ENCODE data around the gene MGAT5. TPM values are rescaled to one million over a fixed set of nuclear protein-coding genes. Genes with fewer than 3 reads are reported as not detected.

The MGAT5 gene
- total RNA-seq, 1 experiment from 2014 or later = 25.4 TPM

DNA sequence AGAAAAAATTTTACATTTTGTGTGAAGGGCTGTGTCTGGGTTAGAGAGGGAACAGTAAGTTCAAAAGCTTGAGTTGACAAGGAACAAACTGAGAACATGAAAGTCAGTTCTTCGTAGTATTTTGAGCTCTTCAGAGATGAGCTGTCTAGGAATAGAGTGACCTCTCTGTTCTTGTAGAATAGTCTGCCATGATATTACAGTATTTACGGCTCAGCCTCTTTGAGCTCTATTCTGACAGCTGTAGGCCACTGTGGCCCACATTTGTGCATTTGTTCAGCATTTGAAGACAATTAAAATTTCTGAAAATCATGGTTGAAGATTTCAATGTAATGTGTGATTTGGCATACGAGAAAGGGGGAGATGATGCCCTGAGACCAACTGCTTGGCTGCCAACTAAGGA lies 172.8 kb downstream of the MGAT5 start:
- H3K4me3 ChIP-seq (ENCODE audit: insufficient read depth, low read depth, low read length) = no peak overlapping the region
- peaks cover 8% of the 10 kb centered on the region for H3K27me3 ChIP-seq (ENCODE audit: control insufficient read depth, insufficient read depth, low read length)
- no peak for DNase-seq

DNA sequence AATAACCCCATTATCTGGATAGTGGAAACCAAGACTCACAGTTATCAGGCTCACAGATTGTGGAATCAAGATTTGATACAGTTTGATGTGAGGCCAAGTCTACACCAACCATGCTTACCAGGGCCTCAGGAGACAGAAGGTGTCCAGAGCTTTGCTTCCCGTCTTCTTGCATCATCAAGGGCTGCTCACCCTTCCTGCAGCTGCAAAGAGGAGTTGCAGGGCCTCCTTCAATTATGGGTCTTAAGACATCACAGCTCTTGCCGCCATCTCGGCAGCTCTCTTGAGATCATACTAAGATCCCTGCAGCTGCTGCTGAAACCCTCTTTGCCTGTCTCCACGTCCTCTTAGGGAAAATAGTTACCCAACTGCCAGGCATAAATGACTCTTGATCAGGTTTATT lies 176.0 kb downstream of the MGAT5 start:
- H3K36me3 ChIP-seq (replicated peaks; ENCODE audit: control insufficient read depth, insufficient read depth, low read length) = no peaks in the 10 kb centered on the region
- H3K4me3 ChIP-seq (ENCODE audit: insufficient read depth, low read depth, low read length) = no peak overlapping the region
- H3K27me3 ChIP-seq (ENCODE audit: control insufficient read depth, insufficient read depth, low read length) = peaks cover 13% of the 10 kb centered on the region
- DNase-seq = no peak

More for the DNA sequence above, 172.8 kb downstream of the MGAT5 start:
- no peaks in the 10 kb centered on the region; the same call in 1 of the 2 replicates for H3K36me3 ChIP-seq (replicated peaks; ENCODE audit: control insufficient read depth, insufficient read depth, low read length)

DNA sequence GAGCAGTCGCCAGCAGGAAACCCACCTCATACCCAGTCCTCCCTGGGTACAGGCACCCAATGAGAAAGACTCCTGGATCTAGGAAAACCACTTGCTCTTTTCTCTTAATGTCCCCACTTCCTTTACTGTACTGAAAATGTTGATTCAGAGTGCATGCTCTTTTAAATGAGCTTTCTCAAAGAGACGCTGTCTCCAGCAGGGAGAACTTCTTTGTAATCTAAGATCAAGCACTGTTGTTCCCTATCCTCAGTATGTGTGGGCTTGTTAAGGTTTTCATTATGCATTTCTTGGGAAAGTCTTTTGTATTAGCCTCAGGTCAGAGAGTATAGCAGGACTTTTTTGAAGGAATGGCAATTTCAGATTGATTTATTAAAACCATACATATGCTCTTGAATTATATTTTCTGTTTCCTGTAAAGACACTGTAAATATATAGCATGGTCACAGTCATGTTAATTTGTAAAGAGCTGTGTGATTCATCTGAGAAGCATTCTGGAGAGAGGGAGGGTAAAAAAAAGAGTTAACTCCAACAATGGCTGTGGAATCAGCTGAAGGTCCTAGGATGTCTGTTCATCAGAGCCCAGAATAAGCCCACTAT lies 178.1 kb downstream of the MGAT5 start:
- H3K27me3 ChIP-seq (ENCODE audit: control insufficient read depth, insufficient read depth, low read length) = peaks cover 13% of the 10 kb centered on the region
- no peaks in the 10 kb centered on the region; the same call in 1 of the 2 replicates for H3K36me3 ChIP-seq (replicated peaks; ENCODE audit: control insufficient read depth, insufficient read depth, low read length)
- no peak for DNase-seq
- H3K4me3 ChIP-seq (ENCODE audit: insufficient read depth, low read depth, low read length) = no peak overlapping the region

DNA sequence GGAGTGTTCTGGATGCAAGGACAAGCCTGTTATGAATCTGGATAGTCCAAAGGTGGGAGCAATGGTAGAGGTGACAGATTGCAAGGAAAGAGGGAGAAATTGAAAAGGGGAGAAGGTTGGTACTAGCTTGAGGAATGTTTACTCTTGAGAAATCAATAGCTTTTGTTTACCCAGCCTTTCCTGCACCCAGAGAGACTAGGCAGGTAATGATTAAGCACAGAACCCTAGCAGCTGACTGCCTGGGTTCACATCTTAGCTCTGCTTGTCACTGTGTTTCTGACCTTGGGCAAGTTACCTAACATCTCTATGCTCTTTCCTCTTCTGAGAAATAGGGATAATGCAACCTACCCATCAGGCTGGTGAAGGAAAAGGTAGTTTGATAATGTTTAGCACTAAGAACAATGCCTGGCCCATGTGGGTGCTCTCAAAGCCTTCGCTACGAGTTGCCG lies 178.6 kb downstream of the MGAT5 start:
- no peaks in the 10 kb centered on the region; the same call in 1 of the 2 replicates for H3K36me3 ChIP-seq (replicated peaks; ENCODE audit: control insufficient read depth, insufficient read depth, low read length)
- no peak overlapping the region for H3K4me3 ChIP-seq (ENCODE audit: insufficient read depth, low read depth, low read length)
- peaks cover 13% of the 10 kb centered on the region for H3K27me3 ChIP-seq (ENCODE audit: control insufficient read depth, insufficient read depth, low read length)
- DNase-seq = no peak

DNA sequence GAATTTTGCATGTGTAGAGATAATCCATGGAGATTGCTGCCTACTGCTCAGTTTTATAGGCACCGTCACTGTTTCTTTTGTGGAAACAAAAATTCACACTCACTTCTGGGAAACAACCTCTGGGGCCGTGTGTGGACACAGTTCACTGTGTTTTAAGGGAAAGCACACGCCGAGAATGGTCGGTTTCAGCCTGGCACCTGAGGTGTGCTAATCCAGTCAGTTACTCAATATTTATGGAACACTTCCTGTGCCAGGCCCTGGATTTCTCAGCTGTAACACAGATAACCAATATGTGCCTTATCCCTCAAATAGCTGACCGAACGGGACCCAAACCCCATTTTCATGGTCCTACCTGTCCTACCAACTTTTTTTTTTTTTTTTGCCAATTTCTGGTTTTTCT lies 179.6 kb downstream of the MGAT5 start:
- Histone ChIP-seq H3K4me3 (ENCODE audit: insufficient read depth, low read depth, low read length) (no peak overlapping the region), H3K36me3 (replicated peaks; ENCODE audit: control insufficient read depth, insufficient read depth, low read length) (no peaks in the 10 kb centered on the region; the same call in 1 of the 2 replicates), H3K27me3 (ENCODE audit: control insufficient read depth, insufficient read depth, low read length) (peaks cover 13% of the 10 kb centered on the region)
- DNase-seq = no peak

DNA sequence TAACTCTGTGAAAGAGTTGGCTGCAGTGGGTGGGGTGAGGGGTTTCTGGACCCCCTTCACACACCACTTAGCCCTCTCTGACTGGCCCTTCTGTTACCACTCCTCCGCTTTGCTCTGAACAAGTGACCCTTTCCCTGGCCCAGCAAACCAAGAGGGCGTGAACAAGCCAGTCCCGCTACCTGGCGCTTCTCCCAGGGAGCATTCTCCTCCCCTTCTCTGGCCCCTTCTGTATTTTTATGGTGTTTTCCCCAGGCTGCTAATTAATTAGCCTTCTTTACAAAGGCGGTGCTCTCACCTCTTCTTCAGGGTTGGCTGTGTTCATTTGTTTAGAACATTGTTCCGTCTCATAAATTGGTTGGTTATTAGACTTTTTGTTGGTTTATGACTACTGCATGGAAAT lies 180.1 kb downstream of the MGAT5 start:
- Histone ChIP-seq H3K27me3 (ENCODE audit: control insufficient read depth, insufficient read depth, low read length) (peaks cover 13% of the 10 kb centered on the region), H3K4me3 (ENCODE audit: insufficient read depth, low read depth, low read length) (no peak overlapping the region), H3K36me3 (replicated peaks; ENCODE audit: control insufficient read depth, insufficient read depth, low read length) (no peaks in the 10 kb centered on the region; the same call in 1 of the 2 replicates)
- DNase-seq = no peak

DNA sequence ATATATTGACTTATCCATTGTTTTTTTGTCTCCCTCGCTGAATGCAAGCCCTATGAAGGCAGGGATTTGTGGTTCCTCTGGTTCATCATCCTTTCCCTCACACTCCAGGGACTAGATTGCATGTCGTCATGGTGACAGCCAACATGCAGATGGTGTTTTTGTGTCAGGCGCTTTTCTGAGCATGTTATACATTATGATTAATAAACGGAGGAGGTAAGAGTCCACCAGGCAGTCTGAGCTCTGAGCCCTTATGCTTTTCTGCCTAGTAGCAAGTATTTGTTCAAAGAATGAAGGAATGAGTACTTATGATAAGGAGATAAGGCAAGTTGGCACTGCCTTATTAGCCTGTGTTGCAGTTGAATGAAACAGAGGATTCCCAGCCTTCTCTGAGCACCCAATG lies 181.6 kb downstream of the MGAT5 start:
- no peaks in the 10 kb centered on the region; the same call in 1 of the 2 replicates for H3K36me3 ChIP-seq (replicated peaks; ENCODE audit: control insufficient read depth, insufficient read depth, low read length)
- H3K27me3 ChIP-seq (ENCODE audit: control insufficient read depth, insufficient read depth, low read length) = peaks cover 10% of the 10 kb centered on the region
- no peak overlapping the region for H3K4me3 ChIP-seq (ENCODE audit: insufficient read depth, low read depth, low read length)
- DNase-seq = no peak

DNA sequence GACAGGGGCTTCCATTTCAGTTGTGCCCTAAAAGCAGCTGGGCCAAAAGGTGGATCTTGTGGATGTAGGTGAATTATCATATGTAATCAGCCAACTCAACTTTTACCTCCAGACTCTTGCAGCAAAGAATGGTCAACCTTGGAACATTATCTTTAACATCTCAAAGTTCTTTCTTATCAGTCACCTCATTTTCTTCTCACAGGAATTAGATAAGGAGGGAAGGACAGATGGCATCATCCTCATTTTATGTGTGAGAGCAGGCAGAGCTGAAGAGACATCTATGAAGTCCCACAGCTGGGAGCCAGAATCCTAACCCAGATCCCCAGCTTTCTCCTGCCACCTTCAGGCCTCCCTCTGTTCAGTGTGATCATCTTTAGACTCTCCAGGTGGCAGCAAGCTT lies 182.1 kb downstream of the MGAT5 start:
- Histone ChIP-seq H3K36me3 (replicated peaks; ENCODE audit: control insufficient read depth, insufficient read depth, low read length) (no peaks in the 10 kb centered on the region; the same call in 1 of the 2 replicates), H3K27me3 (ENCODE audit: control insufficient read depth, insufficient read depth, low read length) (peaks cover 6% of the 10 kb centered on the region; the same call in 1 of the 2 replicates), H3K4me3 (ENCODE audit: insufficient read depth, low read depth, low read length) (no peak overlapping the region)
- DNase-seq = no peak

DNA sequence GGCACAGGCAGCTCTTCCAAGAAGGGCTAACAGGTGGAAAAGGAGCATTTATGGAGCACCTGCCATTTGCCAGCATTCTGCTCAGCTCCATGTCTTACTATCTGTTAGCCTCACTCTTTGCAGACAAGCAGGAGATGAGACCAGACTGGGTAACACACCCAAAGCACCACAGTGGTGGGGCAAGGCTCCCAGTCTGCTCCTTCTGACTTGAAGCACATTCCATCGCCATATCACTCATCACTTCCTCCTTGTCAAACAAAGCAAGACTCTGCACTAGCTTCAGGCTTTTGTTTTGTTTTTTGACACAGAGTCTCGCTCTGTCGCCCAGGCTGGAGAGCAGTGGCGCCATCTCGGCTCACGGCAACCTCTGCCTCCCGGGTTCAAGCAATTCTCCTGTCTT lies 182.8 kb downstream of the MGAT5 start:
- no peak for DNase-seq
- Histone ChIP-seq H3K36me3 (replicated peaks; ENCODE audit: control insufficient read depth, insufficient read depth, low read length) (no peaks in the 10 kb centered on the region; the same call in 1 of the 2 replicates), H3K4me3 (ENCODE audit: insufficient read depth, low read depth, low read length) (no peak overlapping the region), H3K27me3 (ENCODE audit: control insufficient read depth, insufficient read depth, low read length) (peaks cover 5% of the 10 kb centered on the region; the same call in 1 of the 2 replicates)

DNA sequence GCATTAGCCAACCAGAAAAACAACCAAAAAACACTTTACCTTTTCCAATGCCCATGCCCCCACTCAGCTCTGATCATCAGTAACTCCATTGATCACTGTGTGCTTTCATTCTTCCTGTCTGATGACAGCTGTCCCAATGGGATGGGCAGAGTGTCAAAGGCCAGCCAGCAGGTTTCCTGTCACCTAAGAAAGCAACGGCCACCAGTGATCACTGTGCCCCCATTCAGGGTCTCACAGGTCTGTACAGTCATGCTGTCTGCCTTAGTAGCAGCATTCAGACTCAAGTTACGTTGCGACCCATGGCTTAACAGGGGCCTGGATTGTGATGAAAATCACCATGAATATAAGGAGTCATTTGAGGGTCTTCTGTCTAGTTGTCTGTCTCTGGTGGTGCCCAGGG lies 184.5 kb downstream of the MGAT5 start:
- DNase-seq = no peak
- H3K4me3 ChIP-seq (ENCODE audit: insufficient read depth, low read depth, low read length) = no peak overlapping the region
- H3K27me3 ChIP-seq (ENCODE audit: control insufficient read depth, insufficient read depth, low read length) = no peaks in the 10 kb centered on the region
- no peaks in the 10 kb centered on the region; the same call in 1 of the 2 replicates for H3K36me3 ChIP-seq (replicated peaks; ENCODE audit: control insufficient read depth, insufficient read depth, low read length)

DNA sequence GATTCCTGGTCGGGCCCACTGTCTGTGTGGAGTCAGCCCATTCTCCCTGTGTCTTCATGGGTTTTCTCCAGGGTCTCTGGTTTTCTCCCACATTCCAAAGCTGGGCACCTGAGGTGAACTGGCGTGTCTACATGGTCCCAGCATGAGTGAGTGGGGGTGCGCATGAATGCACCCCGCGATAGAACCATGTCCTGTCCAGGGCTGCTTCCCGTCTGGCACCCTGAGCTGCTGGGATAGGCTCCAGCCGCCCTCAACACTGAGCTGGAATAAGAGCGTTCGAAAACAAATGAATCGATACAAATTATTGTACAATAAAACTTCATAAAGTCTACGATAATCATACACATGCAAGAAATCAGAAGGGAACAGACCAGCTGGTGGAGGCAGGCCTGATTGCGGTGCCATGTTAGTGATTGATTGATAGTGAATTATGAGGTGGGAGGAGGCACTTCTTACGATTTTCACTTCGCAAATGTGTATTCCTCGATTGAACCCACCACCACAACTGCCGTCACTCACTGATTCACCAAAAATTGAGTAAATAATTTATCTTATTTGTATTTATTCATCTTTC lies 186.6 kb downstream of the MGAT5 start:
- DNase-seq = no peak
- H3K4me3 ChIP-seq (ENCODE audit: insufficient read depth, low read depth, low read length) = no peak overlapping the region
- H3K27me3 ChIP-seq (ENCODE audit: control insufficient read depth, insufficient read depth, low read length) = no peaks in the 10 kb centered on the region
- no peaks in the 10 kb centered on the region; the same call in none of the 2 replicates for H3K36me3 ChIP-seq (replicated peaks; ENCODE audit: control insufficient read depth, insufficient read depth, low read length)

DNA sequence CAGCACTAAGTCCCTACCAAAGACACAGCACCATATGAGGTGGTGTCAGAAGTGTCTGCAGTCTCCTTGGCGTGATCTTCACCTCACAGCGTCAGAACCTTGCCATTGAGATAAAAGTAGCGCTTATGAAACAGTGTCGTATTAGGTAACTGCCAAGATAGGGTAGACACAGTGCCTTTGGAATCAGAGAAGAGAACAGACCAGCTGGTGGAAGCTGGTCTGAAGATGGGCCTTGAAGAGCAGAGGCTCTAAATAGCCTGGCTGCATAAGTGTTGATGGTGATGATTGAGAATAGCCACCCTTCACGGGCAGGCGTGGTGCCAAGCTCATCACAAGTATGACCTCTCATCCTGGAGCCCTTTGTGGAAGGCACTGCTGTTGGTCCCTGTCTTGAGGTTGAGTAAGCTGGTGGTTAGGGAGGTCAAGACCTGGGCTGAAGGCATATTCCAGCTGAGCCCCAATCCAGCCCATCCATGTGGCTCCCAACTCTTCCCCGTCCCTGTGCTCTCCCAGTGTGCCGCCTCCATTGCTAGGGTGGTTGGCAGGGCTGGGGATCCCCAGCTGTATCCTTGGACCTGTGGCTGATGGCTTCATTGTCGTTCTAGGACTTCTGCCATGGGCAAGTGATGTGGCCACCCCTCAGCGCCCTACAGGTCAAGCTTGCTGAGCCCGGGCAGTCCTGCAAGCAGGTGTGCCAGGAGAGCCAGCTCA lies 187.4 kb downstream of the MGAT5 start:
- H3K4me3 ChIP-seq (ENCODE audit: insufficient read depth, low read depth, low read length) = no peak overlapping the region
- DNase-seq = no peak
- H3K27me3 ChIP-seq (ENCODE audit: control insufficient read depth, insufficient read depth, low read length) = no peaks in the 10 kb centered on the region
- H3K36me3 ChIP-seq (replicated peaks; ENCODE audit: control insufficient read depth, insufficient read depth, low read length) = no peaks in the 10 kb centered on the region; the same call in none of the 2 replicates

DNA sequence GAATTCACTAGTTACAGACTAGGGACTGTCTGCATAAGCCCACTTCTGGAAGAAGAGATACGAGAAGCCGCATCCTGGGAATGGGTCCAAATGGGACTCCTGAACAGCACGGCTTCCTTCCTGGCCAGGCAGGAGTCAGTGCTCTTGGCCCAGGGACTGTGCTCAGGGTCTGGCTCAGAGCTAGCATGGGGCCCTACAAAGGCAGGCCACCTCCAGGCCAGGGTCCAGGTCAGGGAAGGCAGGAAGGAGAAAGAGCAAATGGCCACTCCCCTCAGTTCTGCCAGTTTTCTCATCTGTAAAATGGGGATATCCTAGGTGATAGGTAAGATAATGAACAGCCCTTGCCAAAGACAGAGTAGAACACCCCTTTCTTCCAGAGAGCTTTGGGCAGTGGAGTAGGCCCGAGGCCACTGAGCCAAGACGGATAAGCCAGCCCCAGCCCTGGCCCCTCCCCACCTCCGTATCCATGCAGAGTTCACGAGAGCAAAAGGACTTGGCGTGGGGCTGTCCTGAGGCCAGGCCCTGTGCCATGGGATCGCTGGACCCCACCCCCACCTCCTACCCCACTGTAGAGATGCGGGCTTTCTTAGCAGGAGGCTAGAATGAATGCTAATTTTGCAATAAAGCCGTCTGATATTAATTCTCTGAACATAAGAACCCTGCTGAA lies 190.1 kb downstream of the MGAT5 start:
- peak; percentile 28 for DNase-seq
- H3K4me3 ChIP-seq (ENCODE audit: insufficient read depth, low read depth, low read length) = no peak overlapping the region
- H3K27me3 ChIP-seq (ENCODE audit: control insufficient read depth, insufficient read depth, low read length) = no peaks in the 10 kb centered on the region
- no peaks in the 10 kb centered on the region; the same call in none of the 2 replicates for H3K36me3 ChIP-seq (replicated peaks; ENCODE audit: control insufficient read depth, insufficient read depth, low read length)

DNA sequence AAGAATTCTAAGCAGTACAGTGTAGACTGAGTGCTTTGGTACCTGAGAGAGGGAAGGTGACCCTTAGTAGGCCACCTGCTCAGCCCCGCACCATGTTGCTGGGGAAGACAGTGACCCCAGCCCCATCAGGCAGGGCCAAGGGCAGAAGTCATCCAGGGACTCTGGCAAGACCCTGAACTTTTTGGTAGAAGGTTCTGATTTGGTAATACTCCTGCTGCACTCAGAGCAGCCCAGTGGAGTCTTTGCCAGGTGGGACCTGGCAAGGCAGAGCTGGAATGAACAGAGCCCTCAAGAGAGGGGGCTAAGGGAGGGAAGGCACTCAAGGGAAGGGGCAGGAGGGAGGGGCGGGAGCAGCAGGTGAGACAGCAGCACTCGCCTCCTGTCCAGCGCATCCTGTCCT lies 191.2 kb downstream of the MGAT5 start:
- peak; percentile 19 for DNase-seq
- H3K36me3 ChIP-seq (replicated peaks; ENCODE audit: control insufficient read depth, insufficient read depth, low read length) = no peaks in the 10 kb centered on the region; the same call in none of the 2 replicates
- no peak overlapping the region for H3K4me3 ChIP-seq (ENCODE audit: insufficient read depth, low read depth, low read length)
- H3K27me3 ChIP-seq (ENCODE audit: control insufficient read depth, insufficient read depth, low read length) = no peaks in the 10 kb centered on the region

Measured in H7 (cell line).